Measurements from ENCODE around the gene MARVELD3. TPM values are rescaled to one million over a fixed set of nuclear protein-coding genes. Genes with fewer than 3 reads are reported as not detected.

The MARVELD3 gene
- total and polyA plus RNA-seq, 4 experiments from 2014 or later, result not detected

GRCh38 chr16:71631776-71632175 lies 5.8 kb downstream of the MARVELD3 start:
- Mint-ChIP-seq H3K27ac (no peak overlapping the region), H3K4me1 (no peaks in the 10 kb centered on the region), H3K27me3 (peaks cover 5 to 9% of the 10 kb centered on the region in 2 donors), H3K9me3 (peaks cover 0 to 2% (median 0%) of the 10 kb centered on the region in 8 donors), H3K36me3 (no peaks in the 10 kb centered on the region), H3K4me3 (no peak overlapping the region)
- CTCF ChIA-PET (ENCODE audit: partially characterized antibody), result no interaction called here
- Histone ChIP-seq H3K36me3 (ENCODE audit: insufficient read depth, low read length) (no peaks in the 10 kb centered on the region), H3K9me3 (ENCODE audit: control insufficient read depth in 1 of 2, low read length in 2 of 2) (no peaks in the 10 kb centered on the region), H3K27ac (ENCODE audit: low read depth, low read length) (no peak overlapping the region), H3K4me1 (ENCODE audit: insufficient read depth, low read length) (peaks cover 1% of the 10 kb centered on the region), H3K4me3 (ENCODE audit: low read length in 2 of 2) (no peak overlapping the region), H3K27me3 (ENCODE audit: insufficient read depth, low read length) (no peaks in the 10 kb centered on the region)
- no peak for DNase-seq
- POLR2A ChIA-PET (ENCODE audit: partially characterized antibody), result interaction anchor here (0.7 kb wide), 1 partner anchor 67 kb away, joined by 3 read pairs; no protein-coding TSS in a partner anchor
- intact Hi-C loops (cut with micrococcal nuclease), result no loop called here

- Histone ChIP-seq H3K27me3 (ENCODE audit: insufficient read depth, low read length) (no peaks in the 10 kb centered on the region), H3K9me3 (ENCODE audit: control insufficient read depth in 1 of 2, low read length in 2 of 2) (no peaks in the 10 kb centered on the region), H3K36me3 (ENCODE audit: insufficient read depth, low read length) (no peaks in the 10 kb centered on the region), H3K27ac (ENCODE audit: low read depth, low read length) (no peak overlapping the region), H3K4me3 (ENCODE audit: low read length in 2 of 2) (no peak overlapping the region), H3K4me1 (ENCODE audit: insufficient read depth, low read length) (no peaks in the 10 kb centered on the region)
- POLR2A ChIA-PET (ENCODE audit: partially characterized antibody), result no interaction called here
- Mint-ChIP-seq H3K4me3 (peak overlapping the region in 1 of 8 donors; percentile 37), H3K27me3 (no peaks in the 10 kb centered on the region), H3K27ac (no peak overlapping the region), H3K36me3 (peaks cover 8 to 12% of the 10 kb centered on the region in 2 donors), H3K4me1 (no peaks in the 10 kb centered on the region), H3K9me3 (no peaks in the 10 kb centered on the region)
- intact Hi-C loops (cut with micrococcal nuclease), result no loop called here
- CTCF ChIA-PET (ENCODE audit: partially characterized antibody), result no interaction called here
- DNase-seq, result no peak
Measured at GRCh38 chr16:71635632-71636031, 9.6 kb downstream of the MARVELD3 start.

GRCh38 chr16:71637398-71637797 lies 11.4 kb downstream of the MARVELD3 start:
- Mint-ChIP-seq H3K4me1 (no peaks in the 10 kb centered on the region), H3K27me3 (no peaks in the 10 kb centered on the region), H3K27ac (no peak overlapping the region), H3K4me3 (no peak overlapping the region), H3K36me3 (peaks cover 8 to 12% of the 10 kb centered on the region in 2 donors), H3K9me3 (no peaks in the 10 kb centered on the region)
- intact Hi-C loops (cut with micrococcal nuclease), result no loop called here
- H3K36me3 ChIP-seq (ENCODE audit: insufficient read depth, low read length), result no peaks in the 10 kb centered on the region
- no peak overlapping the region for H3K27ac ChIP-seq (ENCODE audit: low read depth, low read length)
- no peaks in the 10 kb centered on the region for H3K27me3 ChIP-seq (ENCODE audit: insufficient read depth, low read length)
- POLR2A ChIA-PET (ENCODE audit: partially characterized antibody), result no interaction called here
- DNase-seq, result no peak
- CTCF ChIA-PET (ENCODE audit: partially characterized antibody), result no interaction called here
- H3K9me3 ChIP-seq (ENCODE audit: control insufficient read depth in 1 of 2, low read length in 2 of 2), result no peaks in the 10 kb centered on the region
- H3K4me3 ChIP-seq (ENCODE audit: low read length in 2 of 2), result no peak overlapping the region
- no peaks in the 10 kb centered on the region for H3K4me1 ChIP-seq (ENCODE audit: insufficient read depth, low read length)

GRCh38 chr16:71645450-71645849 lies 19.5 kb downstream of the MARVELD3 start:
- CTCF ChIA-PET (ENCODE audit: partially characterized antibody), result interaction anchor here (2.1 kb wide), 1 partner anchor 35 kb away, joined by 6 read pairs; no protein-coding TSS in a partner anchor
- H3K9me3 Mint-ChIP-seq, result no peaks in the 10 kb centered on the region

GRCh38 chr16:71647391-71647790 lies 21.4 kb downstream of the MARVELD3 start:
- ChIA-PET POLR2A (ENCODE audit: partially characterized antibody) (no interaction called here), CTCF (ENCODE audit: partially characterized antibody) (no interaction called here)
- Histone ChIP-seq H3K27ac (ENCODE audit: low read depth, low read length) (no peak overlapping the region), H3K9me3 (ENCODE audit: control insufficient read depth in 1 of 2, low read length in 2 of 2) (no peaks in the 10 kb centered on the region), H3K4me1 (ENCODE audit: insufficient read depth, low read length) (no peaks in the 10 kb centered on the region), H3K27me3 (ENCODE audit: insufficient read depth, low read length) (no peaks in the 10 kb centered on the region), H3K4me3 (ENCODE audit: low read length in 2 of 2) (no peak overlapping the region), H3K36me3 (ENCODE audit: insufficient read depth, low read length) (no peaks in the 10 kb centered on the region)
- H3K9me3 Mint-ChIP-seq, result no peaks in the 10 kb centered on the region
- intact Hi-C loops (cut with micrococcal nuclease), result no loop called here
- DNase-seq, result no peak
- H3K36me3 Mint-ChIP-seq, result peaks cover 35 to 41% of the 10 kb centered on the region in 2 donors
- H3K27me3 Mint-ChIP-seq, result no peaks in the 10 kb centered on the region
- no peaks in the 10 kb centered on the region for H3K4me1 Mint-ChIP-seq
- H3K4me3 Mint-ChIP-seq, result no peak overlapping the region
- H3K27ac Mint-ChIP-seq, result no peak overlapping the region

More at GRCh38 chr16:71645450-71645849, 19.5 kb downstream of the MARVELD3 start:
- no peaks in the 10 kb centered on the region for H3K4me1 ChIP-seq (ENCODE audit: insufficient read depth, low read length)
- no peak overlapping the region for H3K4me3 Mint-ChIP-seq
- intact Hi-C loops (cut with micrococcal nuclease), result no loop called here
- DNase-seq, result no peak
- H3K36me3 ChIP-seq (ENCODE audit: insufficient read depth, low read length), result no peaks in the 10 kb centered on the region
- H3K4me3 ChIP-seq (ENCODE audit: low read length in 2 of 2), result no peak overlapping the region
- no peak overlapping the region for H3K27ac ChIP-seq (ENCODE audit: low read depth, low read length)
- no peaks in the 10 kb centered on the region for H3K4me1 Mint-ChIP-seq
- POLR2A ChIA-PET (ENCODE audit: partially characterized antibody), result no interaction called here
- H3K27me3 Mint-ChIP-seq, result no peaks in the 10 kb centered on the region
- H3K27ac Mint-ChIP-seq, result no peak overlapping the region
- no peaks in the 10 kb centered on the region for H3K27me3 ChIP-seq (ENCODE audit: insufficient read depth, low read length)
- no peaks in the 10 kb centered on the region for H3K9me3 ChIP-seq (ENCODE audit: control insufficient read depth in 1 of 2, low read length in 2 of 2)
- H3K36me3 Mint-ChIP-seq, result peaks cover 26 to 31% of the 10 kb centered on the region in 2 donors

- H3K36me3 Mint-ChIP-seq, result peaks cover 38 to 39% of the 10 kb centered on the region in 2 donors
Measured at GRCh38 chr16:71648162-71648561, 22.2 kb downstream of the MARVELD3 start.

GRCh38 chr16:71648921-71649320 lies 22.9 kb downstream of the MARVELD3 start:
- Histone ChIP-seq H3K27me3 (ENCODE audit: insufficient read depth, low read length) (no peaks in the 10 kb centered on the region), H3K36me3 (ENCODE audit: insufficient read depth, low read length) (no peaks in the 10 kb centered on the region), H3K27ac (ENCODE audit: low read depth, low read length) (no peak overlapping the region), H3K9me3 (ENCODE audit: control insufficient read depth in 1 of 2, low read length in 2 of 2) (no peaks in the 10 kb centered on the region), H3K4me3 (ENCODE audit: low read length in 2 of 2) (no peak overlapping the region), H3K4me1 (ENCODE audit: insufficient read depth, low read length) (no peaks in the 10 kb centered on the region)
- Mint-ChIP-seq H3K4me1 (no peaks in the 10 kb centered on the region), H3K36me3 (peaks cover 39 to 43% of the 10 kb centered on the region in 2 donors), H3K4me3 (no peak overlapping the region), H3K9me3 (no peaks in the 10 kb centered on the region), H3K27me3 (no peaks in the 10 kb centered on the region), H3K27ac (no peak overlapping the region)
- DNase-seq, result no peak
- ChIA-PET POLR2A (ENCODE audit: partially characterized antibody) (no interaction called here), CTCF (ENCODE audit: partially characterized antibody) (no interaction called here)
- intact Hi-C loops (cut with micrococcal nuclease), result no loop called here

More at GRCh38 chr16:71648162-71648561, 22.2 kb downstream of the MARVELD3 start:
- Histone ChIP-seq H3K4me3 (ENCODE audit: low read length in 2 of 2) (no peak overlapping the region), H3K4me1 (ENCODE audit: insufficient read depth, low read length) (no peaks in the 10 kb centered on the region), H3K27ac (ENCODE audit: low read depth, low read length) (no peak overlapping the region), H3K36me3 (ENCODE audit: insufficient read depth, low read length) (no peaks in the 10 kb centered on the region), H3K27me3 (ENCODE audit: insufficient read depth, low read length) (no peaks in the 10 kb centered on the region), H3K9me3 (ENCODE audit: control insufficient read depth in 1 of 2, low read length in 2 of 2) (no peaks in the 10 kb centered on the region)
- H3K27me3 Mint-ChIP-seq, result no peaks in the 10 kb centered on the region
- intact Hi-C loops (cut with micrococcal nuclease), result no loop called here
- no peak overlapping the region for H3K27ac Mint-ChIP-seq
- no peaks in the 10 kb centered on the region for H3K4me1 Mint-ChIP-seq
- POLR2A ChIA-PET (ENCODE audit: partially characterized antibody), result no interaction called here
- H3K9me3 Mint-ChIP-seq, result no peaks in the 10 kb centered on the region
- CTCF ChIA-PET (ENCODE audit: partially characterized antibody), result no interaction called here
- H3K4me3 Mint-ChIP-seq, result no peak overlapping the region
- no peak for DNase-seq

GRCh38 chr16:71649704-71650103 lies 23.7 kb downstream of the MARVELD3 start:
- no peak for DNase-seq
- H3K27me3 ChIP-seq (ENCODE audit: insufficient read depth, low read length), result no peaks in the 10 kb centered on the region
- H3K36me3 ChIP-seq (ENCODE audit: insufficient read depth, low read length), result peaks cover 3% of the 10 kb centered on the region
- H3K36me3 Mint-ChIP-seq, result peaks cover 42 to 46% of the 10 kb centered on the region in 2 donors
- H3K4me1 Mint-ChIP-seq, result no peaks in the 10 kb centered on the region
- no peaks in the 10 kb centered on the region for H3K27me3 Mint-ChIP-seq
- no peak overlapping the region for H3K4me3 ChIP-seq (ENCODE audit: low read length in 2 of 2)
- no peaks in the 10 kb centered on the region for H3K4me1 ChIP-seq (ENCODE audit: insufficient read depth, low read length)
- POLR2A ChIA-PET (ENCODE audit: partially characterized antibody), result no interaction called here
- intact Hi-C loops (cut with micrococcal nuclease), result no loop called here
- H3K4me3 Mint-ChIP-seq, result no peak overlapping the region
- no peaks in the 10 kb centered on the region for H3K9me3 ChIP-seq (ENCODE audit: control insufficient read depth in 1 of 2, low read length in 2 of 2)
- no peaks in the 10 kb centered on the region for H3K9me3 Mint-ChIP-seq
- CTCF ChIA-PET (ENCODE audit: partially characterized antibody), result no interaction called here
- peak overlapping the region in 1 of 7 donors; percentile 38 for H3K27ac Mint-ChIP-seq
- H3K27ac ChIP-seq (ENCODE audit: low read depth, low read length), result no peak overlapping the region
